Activated CD4-positive, alpha-beta T cell treated with anti-CD3 and anti-CD28 coated beads for 24 hours (primary cell): ENCODE data around the gene HNRNPC.
"Not testable (repeated sequence)": the region's sequence is repeated elsewhere in the genome, so short reads cannot be mapped to it uniquely, and the experiment has no call there.

ENCODE experiments used
- DNase-seq, 2 donors: peaks; one replicate each; pipeline ENCODE4 v3.0.0-alpha.2; 2020; ENCODE audit warnings: low read depth in 2 of 2

Gene HNRNPC

DNA sequence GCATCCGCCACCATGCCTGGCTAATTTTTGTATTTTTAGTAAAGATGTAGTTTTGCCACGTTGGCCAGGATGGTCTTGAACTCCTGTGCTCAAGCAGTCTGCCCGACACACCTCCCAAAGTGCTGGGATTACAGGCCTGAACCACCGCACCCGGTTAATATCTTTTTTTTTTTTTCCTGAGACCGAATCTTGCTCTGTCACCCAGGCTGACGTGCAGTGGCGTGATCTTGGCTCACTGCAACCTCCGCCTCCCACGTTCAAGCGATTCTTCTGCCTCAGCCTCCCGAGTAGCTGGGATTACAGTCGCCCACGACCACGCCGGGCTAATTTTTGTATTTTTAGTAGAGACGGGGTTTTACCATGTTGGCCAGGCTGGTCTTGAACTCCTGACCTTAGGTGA is 3.4 kb upstream of the HNRNPC start:
- not testable (repeated sequence) for DNase-seq

GRCh38 chr14:21268617-21269251 is 508 bp downstream of the HNRNPC start:
- peak in 1 of 2 donors; percentile 39 for DNase-seq

GRCh38 chr14:21267886-21268616 is 1.2 kb downstream of the HNRNPC start:
- DNase-seq: no peak

DNA sequence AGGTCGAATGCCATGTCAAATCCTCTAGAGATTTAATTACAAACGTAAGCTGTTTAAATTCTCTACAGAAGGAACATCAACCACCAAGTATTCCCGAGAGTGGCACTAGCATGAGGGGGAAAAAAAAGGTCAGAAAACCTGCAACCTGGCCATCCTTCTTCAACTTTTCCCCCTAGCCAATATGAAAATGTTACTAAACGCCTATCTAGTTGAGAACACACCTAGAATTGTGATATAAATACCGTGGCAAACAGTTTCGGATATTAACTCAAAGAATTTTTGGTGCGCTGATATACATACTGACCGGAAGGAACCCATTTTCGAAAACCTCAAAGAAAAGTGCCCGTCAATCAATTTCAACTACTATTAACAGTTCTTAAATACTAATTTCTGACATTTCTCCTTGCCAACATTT is 1.8 kb downstream of the HNRNPC start:
- DNase-seq: no peak

GRCh38 chr14:21264025-21264801 is 5.0 kb downstream of the HNRNPC start:
- no peak for DNase-seq

- no peak for DNase-seq
Measured at GRCh38 chr14:21263284-21264024, 5.8 kb downstream of the HNRNPC start.

GRCh38 chr14:21262410-21262809 is 6.8 kb downstream of the HNRNPC start:
- no peak for DNase-seq

DNA sequence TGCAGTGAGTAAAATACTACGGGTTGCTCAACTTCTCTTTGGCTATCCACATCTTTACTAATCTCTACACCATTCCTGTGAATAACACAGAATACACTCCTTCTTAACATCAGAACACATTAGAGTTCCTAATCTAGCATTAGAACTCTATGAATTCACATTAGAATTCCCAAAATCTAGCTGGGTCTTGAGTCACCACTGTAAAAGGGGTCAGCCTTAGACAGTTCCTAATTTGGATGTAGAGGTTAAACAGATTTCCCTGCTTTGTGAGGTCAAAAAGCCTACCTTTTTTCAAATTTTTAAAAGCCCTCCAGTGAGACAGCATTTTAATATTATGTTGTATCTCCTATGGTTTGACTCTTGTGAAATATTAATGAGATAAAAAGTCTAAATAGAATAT is 7.4 kb downstream of the HNRNPC start:
- DNase-seq: no peak

DNA sequence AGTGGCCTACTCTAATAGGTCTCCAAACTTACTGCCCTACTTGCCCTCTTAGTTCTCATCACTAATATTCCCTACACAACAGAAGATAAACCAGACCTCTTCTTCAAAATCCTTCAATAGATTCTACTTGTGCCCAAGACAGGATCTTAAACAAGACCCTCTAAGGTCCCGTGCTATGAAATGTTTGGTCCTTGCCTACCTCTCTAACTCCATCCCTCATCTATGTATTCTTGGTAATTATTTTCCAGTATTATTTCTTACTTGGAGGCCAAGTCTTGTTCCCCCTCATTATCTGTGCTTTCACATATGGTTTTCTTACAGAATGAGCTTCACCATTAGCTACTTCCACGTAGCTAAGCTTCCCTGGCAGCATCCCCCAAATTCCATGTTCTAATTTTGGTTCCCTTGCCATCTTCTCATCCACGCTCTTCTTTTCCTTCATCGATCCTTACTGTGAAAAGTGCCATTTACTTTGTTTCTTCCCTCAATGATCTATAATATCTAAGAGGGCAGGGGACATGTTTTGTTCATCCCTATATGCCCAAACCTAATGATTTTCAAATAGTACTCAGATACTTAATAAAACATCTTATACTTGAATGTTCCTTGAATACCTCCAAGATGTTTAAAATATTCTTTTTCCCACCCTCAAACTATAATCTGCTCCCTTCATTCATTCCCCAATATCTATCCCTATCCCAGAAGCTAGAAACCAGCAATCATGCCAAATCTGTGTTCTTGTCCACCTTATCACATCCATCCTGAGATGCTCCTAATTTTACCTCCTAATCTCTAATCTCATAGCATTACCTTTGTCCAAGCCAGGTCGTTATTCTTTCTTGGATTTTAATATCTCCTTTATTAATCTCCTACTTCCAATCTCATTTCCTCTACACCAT is 10.1 kb downstream of the HNRNPC start:
- DNase-seq: no peak

DNA sequence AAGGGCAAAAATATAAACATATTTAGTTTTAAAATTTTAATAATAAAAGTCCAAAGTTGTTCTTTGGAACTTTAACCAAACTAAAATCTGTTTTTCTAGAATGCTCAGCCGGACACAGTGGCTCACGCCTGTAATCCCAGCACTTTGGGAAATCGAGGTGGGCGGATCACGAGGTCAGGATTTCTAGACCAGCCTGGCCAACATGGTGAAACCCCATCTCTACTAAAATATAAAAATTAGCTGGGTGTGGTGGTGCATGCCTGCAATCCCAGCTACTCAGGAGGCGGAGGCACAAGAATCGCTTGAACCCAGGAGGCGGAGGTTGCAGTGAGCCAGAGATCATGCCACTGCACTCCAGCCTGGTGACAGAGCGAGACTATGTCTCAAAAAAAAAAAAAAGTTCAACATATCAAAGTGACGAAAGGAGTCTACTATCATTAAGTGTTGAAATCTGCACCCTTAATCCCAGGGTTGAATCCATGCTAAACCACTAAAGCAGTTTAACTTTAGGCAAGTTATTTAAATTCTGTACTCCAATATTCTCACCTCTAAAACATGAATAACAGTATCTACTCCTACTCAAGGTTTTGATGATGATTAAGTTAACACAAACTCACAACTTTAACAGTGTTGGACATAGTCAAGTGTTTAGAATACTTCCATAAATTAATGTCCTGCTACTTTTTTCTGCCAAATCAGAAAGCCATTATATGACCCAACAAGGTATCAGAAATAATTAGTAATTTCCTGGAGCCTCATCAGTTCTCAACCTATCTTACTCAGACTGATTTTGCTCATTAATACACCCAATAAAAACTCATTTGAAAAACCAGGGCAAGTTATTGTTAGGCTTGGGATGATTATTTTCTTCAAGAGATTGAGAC is 11.0 kb downstream of the HNRNPC start:
- no peak for DNase-seq

DNA sequence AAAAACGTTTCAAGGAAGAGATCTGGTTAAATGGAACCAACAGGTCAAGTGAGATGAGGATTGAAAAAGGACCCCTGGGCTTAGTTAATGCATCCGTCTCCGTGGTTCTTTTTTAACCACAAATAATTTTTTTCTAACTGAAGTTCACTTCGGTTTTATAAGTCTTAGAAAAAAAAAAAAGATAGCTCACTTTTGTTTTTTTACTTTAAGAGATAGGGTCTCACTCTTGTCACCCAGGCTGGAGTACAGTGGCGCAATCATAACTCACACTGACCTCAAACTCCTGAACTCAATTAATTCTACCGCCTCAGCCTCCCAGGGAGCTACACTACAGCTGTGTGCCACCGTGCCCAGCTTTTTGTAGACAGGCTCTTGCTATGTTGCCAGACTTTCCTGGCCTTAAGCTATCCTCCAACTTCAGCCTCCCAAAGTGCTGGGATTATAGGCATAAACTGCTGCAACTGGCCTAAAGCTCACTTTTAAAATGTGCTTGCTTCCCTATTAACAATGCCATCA is 11.8 kb downstream of the HNRNPC start:
- no peak for DNase-seq

DNA sequence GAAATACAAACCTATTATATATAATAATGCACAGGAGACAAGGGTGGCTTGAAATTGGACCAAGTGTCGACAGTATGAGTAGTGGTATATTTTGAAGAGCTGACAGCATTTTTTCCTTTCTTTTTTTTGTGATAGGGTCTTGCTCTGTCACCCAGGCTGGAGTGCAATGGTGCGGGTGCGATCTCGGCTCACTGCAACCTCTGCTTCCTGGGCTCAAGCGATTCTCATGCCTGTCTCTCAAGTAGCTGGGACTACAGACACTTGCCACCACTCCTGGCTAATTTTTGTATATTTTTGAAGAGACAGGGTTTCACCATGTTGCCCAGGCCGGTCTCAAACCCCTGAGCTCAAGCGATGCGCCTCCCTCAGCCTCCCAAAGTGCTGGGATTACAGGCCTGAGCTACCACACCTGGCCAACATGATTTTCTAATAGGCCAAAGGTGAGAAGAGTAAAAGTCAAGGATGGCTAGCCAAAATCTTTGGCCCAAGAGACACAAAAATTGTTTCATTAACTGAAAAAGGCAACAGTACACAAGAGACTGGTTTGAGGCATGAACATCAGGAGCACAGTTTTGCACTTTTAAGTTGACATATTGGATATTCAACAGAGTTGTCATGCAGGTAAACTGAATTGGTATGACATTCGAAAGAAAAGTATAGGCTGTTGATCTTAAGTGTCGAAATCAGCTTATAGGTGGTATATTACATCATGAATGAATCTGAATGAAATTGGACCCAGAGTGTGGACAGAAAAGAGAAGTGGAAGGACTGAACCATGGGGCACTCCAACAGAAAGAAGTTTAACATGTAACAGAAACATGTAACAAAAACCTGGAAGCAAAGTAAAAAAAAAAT is 12.5 kb downstream of the HNRNPC start:
- no peak for DNase-seq

GRCh38 chr14:21256102-21256447 is 13.2 kb downstream of the HNRNPC start:
- not testable (repeated sequence) for DNase-seq

DNA sequence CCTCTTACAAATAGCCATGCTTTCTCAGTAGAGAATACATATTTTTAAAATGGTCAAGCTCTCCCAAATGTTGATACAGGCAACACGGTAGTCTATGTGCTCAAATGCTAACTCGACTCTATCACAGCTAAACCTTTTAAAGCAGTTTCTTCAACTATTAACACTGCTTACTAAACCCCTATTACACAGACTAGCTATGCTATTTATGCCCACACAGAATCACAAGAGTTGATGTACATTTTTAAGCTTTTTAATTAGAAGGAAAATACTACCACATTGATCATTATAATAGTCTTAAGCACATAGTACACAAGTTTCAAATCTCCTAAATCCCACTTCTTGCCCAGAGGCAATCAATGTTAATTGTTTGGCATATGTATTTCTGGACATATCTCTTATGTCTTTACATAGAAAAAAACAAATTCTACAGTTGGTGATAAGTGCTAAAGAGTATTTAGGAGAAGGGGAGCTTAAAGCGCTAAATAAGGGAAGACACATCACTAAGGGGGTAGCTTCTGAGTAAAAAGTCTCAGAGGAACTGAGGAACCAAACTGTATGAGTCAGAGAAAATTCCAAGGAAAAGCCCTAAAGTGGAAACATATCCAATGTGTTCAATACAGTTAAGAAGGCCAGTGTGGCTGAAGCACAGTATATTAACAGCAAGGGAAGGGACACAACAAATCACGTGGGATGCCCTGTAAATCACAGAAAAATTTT is 13.7 kb downstream of the HNRNPC start:
- no peak for DNase-seq

GRCh38 chr14:21252149-21252548 is 17.1 kb downstream of the HNRNPC start:
- DNase-seq: no peak

DNA sequence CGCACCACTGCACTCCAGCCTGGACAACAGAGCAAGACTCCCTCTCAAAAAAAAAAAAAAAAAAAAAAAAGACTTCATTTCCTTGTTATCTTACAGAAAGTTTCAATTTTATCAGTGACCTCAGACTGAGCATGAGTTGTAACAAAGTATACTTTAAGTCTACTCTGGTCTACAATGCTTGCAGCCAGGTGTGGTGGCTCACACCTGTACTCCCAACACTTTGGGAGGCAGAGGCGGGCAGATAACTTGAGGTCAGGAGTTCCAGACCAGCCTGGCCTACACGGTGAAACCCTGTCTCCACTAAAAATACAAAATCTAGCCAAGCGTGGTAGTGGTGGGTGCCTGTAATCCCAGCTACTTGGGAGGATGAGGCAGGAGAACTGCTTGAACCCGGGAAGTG is 18.0 kb downstream of the HNRNPC start:
- DNase-seq: no peak

- DNase-seq: no peak
Measured at GRCh38 chr14:21248739-21249411, 20.4 kb downstream of the HNRNPC start.

GRCh38 chr14:21248338-21248737 is 20.9 kb downstream of the HNRNPC start:
- no peak for DNase-seq
